ENCODE measurements around the gene MGAT4A.

DNA sequence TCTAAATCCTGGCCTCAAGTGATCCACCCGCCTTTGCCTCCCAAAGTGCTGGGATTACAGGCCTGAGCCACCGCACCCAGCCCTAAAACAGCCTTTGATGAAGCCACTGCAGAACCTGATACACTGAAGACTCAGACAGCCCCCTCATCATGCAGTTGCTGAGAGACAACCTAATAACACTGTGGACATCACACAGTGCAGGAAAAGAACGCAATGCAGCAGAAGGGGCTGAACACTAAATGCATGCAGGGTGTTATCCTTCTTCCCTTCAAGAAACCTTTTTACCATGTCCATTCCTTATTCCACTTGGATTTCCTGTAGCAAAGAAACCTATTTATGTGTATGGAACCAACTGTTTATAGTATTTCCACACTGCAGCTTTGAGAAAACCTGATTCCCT lies 35.7 kb downstream of the MGAT4A start:
- TF ChIP-seq SIN3A (conservative IDR thresholded peaks at IDR 0.05 in 1 of 2, IDR thresholded peaks at IDR 0.05 in 1 of 2; ENCODE audit: low read depth in 1 of 2, low read length in 2 of 2) (no peak), SP1 (IDR thresholded peaks at IDR 0.05; ENCODE audit: low read depth, low read length) (no peak), BCL11A (IDR thresholded peaks at IDR 0.05; ENCODE audit: low read depth in 2 of 2, low read length in 2 of 2) (no peak), EZH2 (IDR thresholded peaks at IDR 0.05; ENCODE audit: low read depth, low read length, severe bottlenecking) (no peak), EP300 (IDR thresholded peaks at IDR 0.05; ENCODE audit: borderline replicate concordance in 1 of 2, low read depth in 2 of 2, low read length in 2 of 2) (no peak), BRCA1 (IDR thresholded peaks at IDR 0.05; ENCODE audit: low read depth, low read length) (no peak), HDAC2 (IDR thresholded peaks at IDR 0.05; ENCODE audit: borderline replicate concordance in 1 of 2, low read depth in 2 of 2, low read length in 2 of 2) (no peak), POLR2A (IDR thresholded peaks at IDR 0.05; ENCODE audit: control extremely low read depth in 1 of 2, low read depth in 2 of 2, low read length in 2 of 2) (no peak), FOSL1 (IDR thresholded peaks at IDR 0.05; ENCODE audit: insufficient read depth, low read depth, low read length) (no peak)
- TF ChIP-seq, protein P1, sequence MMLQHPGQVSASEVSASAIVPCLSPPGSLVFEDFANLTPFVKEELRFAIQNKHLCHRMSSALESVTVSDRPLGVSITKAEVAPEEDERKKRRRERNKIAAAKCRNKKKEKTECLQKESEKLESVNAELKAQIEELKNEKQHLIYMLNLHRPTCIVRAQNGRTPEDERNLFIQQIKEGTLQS (IDR thresholded peaks at IDR 0.05; ENCODE audit: insufficient read depth, low read depth, low read length) = no peak
- TF ChIP-seq, protein P2, sequence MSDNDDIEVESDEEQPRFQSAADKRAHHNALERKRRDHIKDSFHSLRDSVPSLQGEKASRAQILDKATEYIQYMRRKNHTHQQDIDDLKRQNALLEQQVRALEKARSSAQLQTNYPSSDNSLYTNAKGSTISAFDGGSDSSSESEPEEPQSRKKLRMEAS (IDR thresholded peaks at IDR 0.05) = no peak
- TF ChIP-seq, protein P3, sequence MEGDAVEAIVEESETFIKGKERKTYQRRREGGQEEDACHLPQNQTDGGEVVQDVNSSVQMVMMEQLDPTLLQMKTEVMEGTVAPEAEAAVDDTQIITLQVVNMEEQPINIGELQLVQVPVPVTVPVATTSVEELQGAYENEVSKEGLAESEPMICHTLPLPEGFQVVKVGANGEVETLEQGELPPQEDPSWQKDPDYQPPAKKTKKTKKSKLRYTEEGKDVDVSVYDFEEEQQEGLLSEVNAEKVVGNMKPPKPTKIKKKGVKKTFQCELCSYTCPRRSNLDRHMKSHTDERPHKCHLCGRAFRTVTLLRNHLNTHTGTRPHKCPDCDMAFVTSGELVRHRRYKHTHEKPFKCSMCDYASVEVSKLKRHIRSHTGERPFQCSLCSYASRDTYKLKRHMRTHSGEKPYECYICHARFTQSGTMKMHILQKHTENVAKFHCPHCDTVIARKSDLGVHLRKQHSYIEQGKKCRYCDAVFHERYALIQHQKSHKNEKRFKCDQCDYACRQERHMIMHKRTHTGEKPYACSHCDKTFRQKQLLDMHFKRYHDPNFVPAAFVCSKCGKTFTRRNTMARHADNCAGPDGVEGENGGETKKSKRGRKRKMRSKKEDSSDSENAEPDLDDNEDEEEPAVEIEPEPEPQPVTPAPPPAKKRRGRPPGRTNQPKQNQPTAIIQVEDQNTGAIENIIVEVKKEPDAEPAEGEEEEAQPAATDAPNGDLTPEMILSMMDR (IDR thresholded peaks at IDR 0.05; ENCODE audit: control extremely low read depth in 1 of 3, insufficient read depth in 1 of 3, low read depth in 1 of 3, low read length in 3 of 3) = no peak

Measured in H1 (cell line).